Astrocyte (in vitro differentiated cells and primary cell): ENCODE results near the gene DDB1. TPM values are rescaled to one million over a fixed set of nuclear protein-coding genes. Genes with fewer than 3 reads are reported as not detected.

Experiments
- DNase-seq: peaks from one replicate; pipeline ENCODE4 v3.0.0-alpha.2; 2010; ENCODE audit warnings: low read depth
- FAIRE-seq: peaks from 2 replicates; lab custom pipeline; 2011; peaks lifted over from hg19 to GRCh38; lab: Jason Lieb, UNC
- H2AFZ ChIP-seq: 2 replicates; pipeline ENCODE4 v1.6.0; 2012; ENCODE audit warnings: low read depth, low read length, inconsistent platforms
- H3K27ac ChIP-seq: 2 replicates; pipeline ENCODE4 v1.5.1; 2011; ENCODE audit warnings: low read depth, low read length, inconsistent platforms
- H3K27me3 ChIP-seq: 2 replicates; pipeline ENCODE4 v1.6.0; 2011; ENCODE audit warnings: low read length, inconsistent platforms; ENCODE audit not compliant: insufficient read depth
- H3K36me3 ChIP-seq: 2 replicates; pipeline ENCODE4 v1.5.1; 2011; ENCODE audit warnings: low read length, inconsistent platforms; ENCODE audit not compliant: insufficient read depth
- H3K4me1 ChIP-seq: 2 replicates; pipeline ENCODE4 v1.5.1; 2011; ENCODE audit warnings: low read length, inconsistent platforms; ENCODE audit not compliant: insufficient read depth
- H3K4me2 ChIP-seq: 2 replicates; pipeline ENCODE4 v1.6.0; 2012; ENCODE audit warnings: low read length, inconsistent platforms
- H3K4me3 ChIP-seq: 2 replicates; pipeline ENCODE4 v1.5.1; 2011; ENCODE audit warnings: low read depth, mild to moderate bottlenecking, low read length, inconsistent platforms; ENCODE audit not compliant: insufficient read depth
- H3K79me2 ChIP-seq: 2 replicates; pipeline ENCODE4 v1.6.0; 2012; ENCODE audit warnings: mild to moderate bottlenecking, low read length, inconsistent platforms; ENCODE audit not compliant: insufficient read depth
- H3K9ac ChIP-seq: 2 replicates; pipeline ENCODE4 v1.6.0; 2012; ENCODE audit warnings: mild to moderate bottlenecking, low read length, inconsistent platforms
- H3K9me3 ChIP-seq: 2 replicates; pipeline ENCODE4 v1.5.1; 2012; ENCODE audit warnings: low read depth, mild to moderate bottlenecking, low read length, inconsistent platforms; ENCODE audit not compliant: insufficient read depth
- H4K20me1 ChIP-seq: 2 replicates; pipeline ENCODE4 v1.6.0; 2012; ENCODE audit warnings: low read length, inconsistent platforms; ENCODE audit not compliant: insufficient read depth
- H3K27ac Mint-ChIP-seq: one replicate; pipeline ENCODE4 v1.8.0; 2021; ENCODE audit warnings: mild to moderate bottlenecking, mixed read lengths; ENCODE audit not compliant: unreplicated experiment
- H3K27me3 Mint-ChIP-seq: one replicate; pipeline ENCODE4 v1.8.0; 2021; ENCODE audit warnings: low read depth, mixed read lengths; ENCODE audit not compliant: unreplicated experiment
- H3K36me3 Mint-ChIP-seq: one replicate; pipeline ENCODE4 v1.8.0; 2021; ENCODE audit warnings: low read depth, mixed read lengths; ENCODE audit not compliant: unreplicated experiment
- H3K4me1 Mint-ChIP-seq: one replicate; pipeline ENCODE4 v1.8.0; 2021; ENCODE audit warnings: low read depth, mixed read lengths; ENCODE audit not compliant: unreplicated experiment
- H3K4me3 Mint-ChIP-seq: one replicate; pipeline ENCODE4 v1.8.0; 2021; ENCODE audit warnings: mild to moderate bottlenecking, moderate library complexity, mixed read lengths; ENCODE audit not compliant: unreplicated experiment
- H3K9me3 Mint-ChIP-seq: one replicate; pipeline ENCODE4 v1.8.0; 2021; ENCODE audit warnings: mild to moderate bottlenecking, mixed read lengths; ENCODE audit not compliant: unreplicated experiment
- CTCF ChIP-seq: IDR thresholded peaks from 2 replicates; pipeline ENCODE4 v1.5.1; 2011; ENCODE audit warnings: low read depth, mild to moderate bottlenecking, inconsistent platforms, low read length, moderate library complexity; ENCODE audit not compliant: insufficient read depth
- EZH2 ChIP-seq: IDR thresholded peaks from 2 replicates; pipeline ENCODE4 v1.6.1; 2012; ENCODE audit warnings: mild to moderate bottlenecking, low read length, inconsistent platforms; ENCODE audit not compliant: insufficient read depth
- total RNA-seq: library from RNA; stranded (reverse); gene quantifications from 2 replicates; pipeline ENCODE4 v1.2.1, GENCODE V29; 2021

DDB1 gene
- total RNA-seq, 1 donor from 2014 or later, result 251 TPM

GRCh38 chr11:61295596-61295926, 37.3 kb downstream of the DDB1 start:
- DNase-seq (no peak), FAIRE-seq (no peak)
- Mint-ChIP-seq H3K4me3 (no peak overlapping the region), H3K9me3 (no peaks in the 10 kb centered on the region), H3K27ac (no peak overlapping the region), H3K27me3 (peaks cover 5% of the 10 kb centered on the region), H3K36me3 (peaks cover 18% of the 10 kb centered on the region), H3K4me1 (peaks cover 33% of the 10 kb centered on the region)
- H2AFZ ChIP-seq, result no peak overlapping the region
- no peaks in the 10 kb centered on the region for H3K9me3 ChIP-seq
- no peak overlapping the region for H3K4me3 ChIP-seq
- H3K79me2 ChIP-seq, result no peaks in the 10 kb centered on the region
- peaks cover 25% of the 10 kb centered on the region for H3K27me3 ChIP-seq
- peaks cover 12% of the 10 kb centered on the region for H3K36me3 ChIP-seq
- peak overlapping the region; percentile 93 for H3K4me2 ChIP-seq
- TF ChIP-seq EZH2 (no peak), CTCF (no peak)
- no peak overlapping the region for H3K27ac ChIP-seq
- H3K4me1 ChIP-seq, result peaks cover 48% of the 10 kb centered on the region
- H4K20me1 ChIP-seq, result peaks cover 68% of the 10 kb centered on the region
- peak overlapping the region; percentile 72 for H3K9ac ChIP-seq

GRCh38 chr11:61294717-61295595, 37.9 kb downstream of the DDB1 start, which contains the start of gene VWCE:
TSS of gene VWCE (minus strand) at chr11:61295316. CDS start at chr11:61295037, 279 bp downstream.
- Histone ChIP-seq H3K4me1 (peaks cover 48% of the 10 kb centered on the region), H3K9me3 (no peaks in the 10 kb centered on the region), H3K36me3 (peaks cover 7% of the 10 kb centered on the region), H3K27ac (no peak within 1 kb of the TSS), H3K9ac (peak within 1 kb of the TSS; percentile 72), H4K20me1 (peaks cover 62% of the 10 kb centered on the region), H3K4me2 (peak within 1 kb of the TSS; percentile 93), H3K27me3 (peaks cover 25% of the 10 kb centered on the region), H3K79me2 (no peaks in the 10 kb centered on the region), H2AFZ (peak within 1 kb of the TSS; percentile 49), H3K4me3 (peak within 1 kb of the TSS; percentile 53)
- no peaks in the 10 kb centered on the region for H3K9me3 Mint-ChIP-seq
- H3K27me3 Mint-ChIP-seq, result peaks cover 7% of the 10 kb centered on the region
- TF ChIP-seq EZH2, result no peak
- no peak for TF ChIP-seq CTCF
- peaks cover 16% of the 10 kb centered on the region for H3K36me3 Mint-ChIP-seq
- peak within 1 kb of the TSS; percentile 83 for H3K4me3 Mint-ChIP-seq
- DNase-seq (peak; percentile 24), FAIRE-seq (no peak)
- H3K27ac Mint-ChIP-seq, result peak within 1 kb of the TSS; percentile 60
- H3K4me1 Mint-ChIP-seq, result peaks cover 33% of the 10 kb centered on the region
